Measurements from ENCODE around the gene MLF1.
A peak's percentile ranks its signal among the peaks of the same experiment; 100 is the strongest.

MLF1 gene

DNA sequence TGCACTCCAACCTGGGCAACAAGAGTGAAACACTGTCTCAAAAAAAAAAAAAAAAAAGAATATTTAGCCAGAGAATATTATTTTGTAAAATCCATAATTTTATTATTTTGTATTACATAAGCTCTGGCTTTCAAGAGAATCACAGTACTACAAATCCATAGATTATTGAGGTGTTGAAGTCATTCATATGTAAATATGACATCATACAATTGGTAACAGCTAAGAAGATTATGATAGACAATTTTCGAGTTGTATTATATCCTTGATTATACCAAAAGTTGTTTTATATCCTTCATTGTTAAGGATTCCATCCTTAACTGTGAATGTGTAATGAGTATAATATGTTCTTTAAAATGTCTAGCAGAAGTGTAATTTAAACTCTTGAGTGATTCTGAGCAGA is 3.7 kb downstream of the MLF1 start:
- no peak for DNase-seq (ENCODE audit: low spot score)

DNA sequence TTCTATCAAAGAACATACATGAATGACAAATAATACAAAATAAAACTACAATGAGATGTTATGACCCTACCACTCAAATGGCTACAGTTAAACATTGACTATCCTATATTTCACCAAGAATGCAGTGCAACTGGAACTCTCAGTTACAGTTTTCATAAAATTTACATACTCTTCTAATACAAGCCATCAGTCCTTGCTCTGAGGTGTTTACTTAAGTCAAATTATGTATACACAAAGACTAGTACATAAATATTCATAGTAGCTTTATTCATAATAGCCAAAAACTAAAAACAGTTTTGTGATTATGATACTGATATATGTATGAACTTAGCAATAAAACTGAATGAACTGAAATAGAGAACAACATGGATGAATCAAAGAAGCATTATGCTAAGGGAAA is 19.2 kb downstream of the MLF1 start:
- no peak for DNase-seq (ENCODE audit: low spot score)

DNA sequence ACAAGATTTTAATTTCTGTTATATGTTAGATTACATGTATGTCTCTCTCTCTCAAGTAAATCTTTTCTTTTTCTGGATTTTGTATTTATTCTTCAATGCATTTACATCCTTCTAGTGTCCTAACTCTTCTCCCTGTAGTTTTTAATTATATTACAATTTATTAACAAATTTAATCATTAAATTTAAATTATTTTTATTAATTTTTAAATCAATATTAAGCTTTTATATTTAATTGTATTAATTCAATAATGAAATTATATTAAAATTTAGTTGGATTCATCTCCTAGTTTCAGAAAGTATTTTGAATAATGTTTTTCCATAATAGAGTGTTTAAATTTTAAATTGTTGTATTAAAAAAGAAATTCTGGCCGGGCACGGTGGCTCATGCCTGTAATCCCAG is 29.8 kb downstream of the MLF1 start:
- no peak for DNase-seq (ENCODE audit: low spot score)

DNA sequence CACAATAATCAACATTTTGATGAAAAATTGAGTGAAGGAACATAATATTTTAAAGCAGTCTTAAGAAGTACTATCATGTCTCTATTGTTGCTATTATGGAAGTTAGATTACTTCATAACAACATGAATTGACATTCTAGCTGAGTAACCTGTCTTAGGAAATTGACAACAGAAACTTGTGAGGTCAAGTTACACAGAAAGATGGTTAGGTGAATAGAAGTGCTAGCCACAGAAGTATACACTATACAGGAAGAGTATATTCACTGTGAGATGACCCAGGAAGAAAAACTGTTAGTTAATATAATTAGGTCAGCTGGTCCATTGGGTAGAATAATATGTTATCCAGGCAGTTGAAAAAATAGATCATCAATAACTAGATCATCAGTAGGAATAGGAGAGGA is 31.2 kb downstream of the MLF1 start:
- no peak for DNase-seq (ENCODE audit: low spot score)

DNA sequence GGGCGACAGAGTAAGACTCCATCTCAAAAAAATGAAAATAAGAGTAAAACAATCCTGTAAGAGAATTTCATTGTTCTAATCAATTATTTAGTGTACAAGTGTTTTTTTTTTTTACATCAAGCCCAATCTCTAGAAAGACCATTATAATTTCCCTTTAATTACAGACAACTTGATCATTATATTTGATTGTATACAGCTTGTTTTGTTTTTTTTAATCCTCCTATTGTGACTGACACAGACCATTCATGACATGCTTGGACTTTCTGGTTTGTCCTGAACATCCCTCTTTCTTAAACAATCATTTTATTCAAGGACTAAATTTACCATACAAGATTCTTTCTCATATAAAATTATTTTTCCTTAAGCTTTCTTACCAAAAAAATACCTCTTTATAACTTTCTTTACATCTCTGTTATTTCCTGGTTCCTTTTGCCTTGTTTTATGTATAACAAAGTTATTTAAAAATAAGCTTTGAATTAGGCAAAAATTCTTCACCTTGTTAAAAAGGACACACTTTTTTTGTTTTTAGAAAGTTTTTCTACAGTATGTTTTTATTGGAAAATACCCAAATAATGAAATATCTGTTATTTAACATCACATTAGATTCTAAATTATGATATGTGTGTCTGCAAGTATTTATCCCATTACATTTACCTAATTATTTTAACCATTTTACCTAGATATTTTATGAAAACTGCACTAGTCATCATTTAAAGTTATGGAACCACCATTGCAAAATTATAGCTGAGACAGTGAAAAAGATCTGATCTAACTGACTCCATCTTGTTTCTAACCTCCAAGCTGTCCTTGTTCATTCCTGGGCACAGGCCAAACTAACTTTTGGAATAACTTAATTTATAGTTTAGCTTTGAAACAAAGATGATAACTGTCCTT is 47.2 kb downstream of the MLF1 start:
- DNase-seq (ENCODE audit: low spot score) = no peak

DNA sequence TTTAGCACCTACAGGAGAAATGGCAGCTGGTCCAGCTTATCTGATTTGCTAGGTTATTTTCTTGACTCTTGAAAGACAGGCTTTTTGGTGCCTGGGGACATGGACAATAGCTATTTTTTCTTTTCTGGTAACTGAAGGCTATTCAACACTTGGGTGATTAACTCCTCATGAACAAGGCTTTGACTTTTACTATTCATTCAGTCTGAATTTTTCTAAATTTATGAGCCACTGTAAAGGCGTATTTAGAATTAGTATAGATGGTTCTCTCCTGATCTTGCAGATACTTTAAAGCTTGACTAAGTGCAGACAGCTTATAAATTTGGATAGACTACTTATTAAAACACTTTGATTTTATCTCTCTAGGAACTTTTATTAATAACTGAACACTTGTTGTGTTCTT is 54.9 kb downstream of the MLF1 start:
- DNase-seq (ENCODE audit: low spot score) = no peak

DNA sequence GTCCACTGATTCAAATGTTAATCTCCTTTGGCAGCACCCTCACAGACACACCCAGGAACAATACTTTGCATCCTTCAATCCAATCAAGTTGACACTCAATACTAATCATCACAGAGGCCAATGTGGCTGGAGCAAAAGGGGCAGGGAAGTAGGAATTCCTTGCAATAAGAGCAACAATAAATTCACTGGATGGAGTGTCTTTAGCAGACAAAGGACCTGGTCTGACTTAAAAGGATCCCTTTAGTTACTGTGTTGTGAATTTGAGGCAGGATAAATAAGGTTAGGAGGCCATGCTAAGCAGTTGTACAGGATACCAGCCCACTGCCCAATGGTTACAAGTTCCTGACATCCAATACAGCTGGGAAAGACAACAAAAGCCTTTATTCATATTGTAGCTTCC is 61.0 kb downstream of the MLF1 start:
- DNase-seq (ENCODE audit: low spot score) = no peak

DNA sequence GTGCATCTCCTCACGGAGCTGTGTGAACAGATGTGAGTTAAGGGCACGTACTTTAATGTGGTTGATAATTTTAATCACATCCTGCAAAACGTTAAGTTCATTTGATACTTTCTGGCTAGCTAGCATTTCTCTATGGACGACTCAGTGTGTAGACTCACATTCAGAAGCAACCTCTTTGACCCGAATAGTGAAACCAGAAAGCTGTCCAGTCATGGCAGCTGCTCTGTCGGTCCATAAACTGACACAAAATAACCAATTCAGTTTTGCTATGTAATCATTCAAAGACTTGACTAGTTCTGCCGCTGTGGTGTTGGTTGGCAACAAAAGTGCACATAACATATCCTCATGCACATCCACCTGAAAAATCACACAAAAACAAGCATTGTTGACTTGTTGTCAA is 69.7 kb downstream of the MLF1 start:
- DNase-seq (ENCODE audit: low spot score) = no peak

DNA sequence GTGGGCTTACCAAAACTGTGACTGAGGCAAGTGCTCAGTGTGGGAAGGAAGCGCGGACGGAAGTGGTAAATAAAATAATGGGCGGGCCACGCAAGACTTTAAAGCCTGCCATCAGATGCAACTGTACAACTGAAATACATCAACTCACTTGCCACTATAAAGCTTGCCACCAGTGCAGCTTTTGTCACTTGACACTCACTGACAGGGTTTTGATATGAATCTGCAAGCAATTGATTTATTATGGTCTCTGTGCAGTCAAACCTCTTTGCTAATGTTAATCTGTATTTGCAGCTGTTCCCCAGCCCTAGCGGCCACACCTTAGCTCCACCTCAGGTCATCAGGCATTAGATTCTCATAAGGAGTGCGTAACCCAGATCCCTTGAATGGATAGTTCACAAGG is 71.0 kb downstream of the MLF1 start:
- DNase-seq (ENCODE audit: low spot score) = no peak

DNA sequence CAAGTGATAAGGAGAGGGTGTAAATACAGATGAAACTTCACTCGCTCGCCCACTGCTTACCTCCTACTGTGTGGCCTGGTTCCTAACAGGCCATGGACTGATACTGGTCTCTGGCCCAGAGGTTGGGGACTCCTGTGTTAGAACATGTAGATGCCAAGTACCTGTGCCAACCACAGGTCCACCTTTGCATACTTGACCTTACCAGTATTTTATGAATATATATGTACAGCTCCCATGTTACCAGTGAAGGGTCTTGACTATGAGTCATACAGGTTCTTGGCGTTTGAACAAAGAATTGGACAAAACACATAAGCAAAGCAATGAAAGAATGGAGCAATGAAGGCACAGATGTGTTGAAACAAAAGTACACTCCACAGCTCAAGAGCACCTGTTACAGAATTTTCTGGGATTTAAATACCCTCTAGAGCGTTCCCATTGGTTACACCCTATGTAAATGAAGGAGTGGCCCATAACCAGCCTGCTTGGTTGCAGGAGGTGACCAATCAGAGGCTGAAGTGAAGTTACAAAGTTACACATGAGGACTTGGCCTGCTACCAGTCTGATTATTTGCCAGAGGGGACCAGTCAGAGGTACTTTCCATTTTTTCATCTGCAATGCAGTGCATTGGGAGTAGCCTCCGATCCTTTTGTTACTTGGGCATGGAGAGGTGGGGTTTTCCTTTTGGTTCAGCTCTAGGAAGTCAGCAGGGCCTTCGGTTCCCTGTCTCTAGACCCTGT is 71.6 kb downstream of the MLF1 start:
- DNase-seq (ENCODE audit: low spot score) = no peak

DNA sequence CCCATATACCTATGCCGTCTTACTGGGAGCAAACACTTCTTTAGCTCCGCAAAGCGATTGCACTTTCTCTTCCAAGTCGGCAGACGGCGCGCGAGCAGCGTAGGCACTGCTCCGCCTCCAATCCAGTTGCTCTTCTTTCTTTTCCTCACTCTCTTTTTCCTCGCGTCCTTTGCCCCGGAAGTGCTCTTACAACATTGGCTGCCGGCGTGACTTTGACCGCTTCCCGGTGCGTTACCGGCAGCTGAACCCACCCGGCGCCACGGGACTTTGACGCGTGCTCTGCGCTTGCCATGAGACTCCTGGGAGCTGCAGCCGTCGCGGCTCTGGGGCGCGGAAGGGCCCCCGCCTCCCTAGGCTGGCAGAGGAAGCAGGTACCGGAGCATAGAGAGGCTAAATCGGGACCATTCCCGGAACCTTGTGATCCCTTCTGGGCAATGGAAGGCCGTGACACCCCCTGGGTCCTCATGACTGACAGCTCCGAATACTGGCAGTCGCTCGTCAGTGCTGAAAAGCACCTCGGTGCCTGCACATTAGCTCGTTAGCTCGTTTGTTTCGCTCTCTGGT is 73.4 kb downstream of the MLF1 start, which contains the start of gene GFM1:
GFM1 (plus strand) TSS at position 183 of the 564 bp plus-strand sequence; CDS start at position 291, 108 bp downstream.
- peak; percentile 91 for DNase-seq (ENCODE audit: low spot score)

DNA sequence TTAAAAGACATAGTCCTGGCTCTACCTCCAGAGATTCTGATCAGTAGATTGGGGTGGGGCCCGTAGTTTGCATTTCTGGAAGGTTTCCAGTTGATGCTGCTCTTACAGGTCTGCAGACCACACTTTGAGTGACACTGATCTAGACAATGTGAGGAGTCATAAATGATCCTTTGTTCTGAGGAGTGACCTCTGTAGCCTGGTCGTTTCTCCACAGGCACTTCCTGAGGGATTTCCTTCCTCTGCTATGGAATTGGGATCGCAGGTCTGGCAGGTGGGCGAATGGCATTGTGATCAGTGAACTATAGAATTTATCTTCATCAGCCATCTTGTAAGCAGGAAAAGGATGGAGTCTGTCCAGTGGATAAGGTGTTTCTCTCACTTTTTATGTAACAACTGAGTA is 78.8 kb downstream of the MLF1 start:
- DNase-seq (ENCODE audit: low spot score) = no peak

DNA sequence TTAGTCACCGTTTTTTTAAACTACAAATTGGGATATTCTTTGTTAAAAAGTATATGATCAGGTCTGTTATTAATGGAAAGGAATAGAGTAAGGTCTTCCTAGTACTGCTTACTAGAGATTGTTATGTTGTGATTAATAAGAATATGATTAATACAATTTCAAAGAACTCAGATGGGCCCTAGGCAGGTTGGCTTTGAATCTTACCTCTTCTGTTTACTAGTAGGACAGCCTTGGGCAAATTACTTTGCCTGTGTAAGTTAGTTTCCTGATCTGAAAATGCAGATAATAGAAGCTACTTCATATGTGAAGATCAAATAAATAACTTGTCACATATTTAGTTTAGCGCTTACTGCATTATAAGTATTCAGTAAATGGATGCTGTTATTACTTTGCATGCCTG is 80.2 kb downstream of the MLF1 start:
- no peak for DNase-seq (ENCODE audit: low spot score)

DNA sequence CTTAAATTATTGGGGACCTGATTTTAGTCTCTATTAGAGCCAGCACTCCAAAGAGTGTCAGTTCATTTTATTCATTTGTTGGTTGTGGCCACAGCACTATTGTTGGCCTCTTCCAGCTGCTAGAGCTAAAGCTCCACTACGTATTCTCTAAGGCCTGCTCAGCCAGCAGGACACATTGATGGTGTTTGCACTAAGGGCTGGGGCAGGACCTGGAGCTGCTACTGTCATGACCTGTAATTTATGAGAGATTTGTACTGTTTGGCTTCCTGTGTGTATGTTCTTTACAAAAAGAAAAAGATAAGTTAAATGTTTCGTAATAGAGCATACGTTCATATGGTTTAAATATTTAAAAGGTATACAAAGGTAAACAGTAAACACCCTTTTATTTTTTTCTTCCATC is 81.5 kb downstream of the MLF1 start:
- no peak for DNase-seq (ENCODE audit: low spot score)

Measured in iPS-NIHi11 (cell line).